Midbrain (tissue), 1 donor: ENCODE measurements around the gene ARPC1A.
"Not testable (repeated sequence)": the region's sequence is repeated elsewhere in the genome, so short reads cannot be mapped to it uniquely, and the experiment has no call there.

Experiments used
- DNase-seq: peaks from one replicate; lab custom pipeline; 2025; lab: John Stamatoyannopoulos, UW

Gene ARPC1A

GRCh38 chr7:99322659-99323058 is 3.0 kb upstream of the ARPC1A start:
- DNase-seq = not testable (repeated sequence)

- no peak for DNase-seq
Observed at GRCh38 chr7:99324559-99324958, 1.1 kb upstream of the ARPC1A start.

GRCh38 chr7:99325001-99325493 is 651 bp upstream of the ARPC1A start:
- no peak for DNase-seq

GRCh38 chr7:99326408-99326782 is 697 bp downstream of the ARPC1A start:
- DNase-seq = no peak

- DNase-seq = not testable (repeated sequence)
Observed at GRCh38 chr7:99330314-99330961, 4.7 kb downstream of the ARPC1A start.

GRCh38 chr7:99331002-99331401 is 5.3 kb downstream of the ARPC1A start:
- DNase-seq = no peak

- no peak for DNase-seq
Observed at GRCh38 chr7:99339595-99339994, 13.9 kb downstream of the ARPC1A start.

GRCh38 chr7:99340659-99341058 is 15.0 kb downstream of the ARPC1A start:
- DNase-seq = no peak

GRCh38 chr7:99344061-99344647 is 18.5 kb downstream of the ARPC1A start:
- no peak for DNase-seq

GRCh38 chr7:99350641-99351040 is 24.9 kb downstream of the ARPC1A start:
- DNase-seq = not testable (repeated sequence)

- DNase-seq = no peak
Observed at GRCh38 chr7:99352247-99352646, 26.5 kb downstream of the ARPC1A start.

GRCh38 chr7:99355098-99355497 is 29.4 kb downstream of the ARPC1A start:
- DNase-seq = no peak

- DNase-seq = peak; percentile 14
Observed at GRCh38 chr7:99357701-99358490, 32.2 kb downstream of the ARPC1A start.

GRCh38 chr7:99358521-99358920 is 32.8 kb downstream of the ARPC1A start:
- DNase-seq = not testable (repeated sequence)

- no peak for DNase-seq
Observed at GRCh38 chr7:99359465-99360154, 33.9 kb downstream of the ARPC1A start.

- no peak for DNase-seq
Observed at GRCh38 chr7:99362801-99363200, 37.1 kb downstream of the ARPC1A start.

GRCh38 chr7:99363286-99363685 is 37.6 kb downstream of the ARPC1A start:
- no peak for DNase-seq

GRCh38 chr7:99365318-99366141 is 39.8 kb downstream of the ARPC1A start:
- no peak for DNase-seq

- no peak for DNase-seq
Observed at GRCh38 chr7:99366646-99367045, 40.9 kb downstream of the ARPC1A start.

- DNase-seq = no peak
Observed at GRCh38 chr7:99368750-99369389, 43.2 kb downstream of the ARPC1A start.
